K562 (cell line): ENCODE measurements around the gene FBXO28. TPM values are rescaled to one million over a fixed set of nuclear protein-coding genes. Genes with fewer than 3 reads are reported as not detected.
A peak's percentile ranks its signal among the peaks of the same experiment; 100 is the strongest.

ENCODE experiments used
- ATAC-seq: fragments of 200-7000 bp; cut with Tn5 transposase; 3 replicates; pipeline ENCODE4 v1.9.1; 2020; ENCODE audit warnings: moderate library complexity
- BruUV-seq: library from RNA; stranded (reverse); fragments of 400-500 nt; replicated peaks from 2 replicates; lab custom pipeline; 2021; lab: Mats Ljungman, UMichigan
- CTCF ChIA-PET: fragments of 300-600 bp; formaldehyde crosslinking; extraction: SDS; loops from one replicate; lab custom pipeline; 2021; ENCODE audit warnings: low intra/inter-chr PET ratio; lab: Yijun Ruan, JAX
- POLR2A ChIA-PET: fragments of 300-600, 350-650 bp; sonication (Branson Sonifier 250); formaldehyde crosslinking; extraction: SDS; loops from one replicate; lab custom pipeline; 2021; ENCODE audit warnings: antibody characterized with exemption, inconsistent platforms; lab: Yijun Ruan, JAX
- DNase-seq, 4 experiments: peaks; one replicate each; pipeline versions ENCODE4 v3.0.0 to v3.0.0-alpha.2; 2011 to 2018; ENCODE audit warnings: low spot score in 3 of 4, mixed read lengths in 3 of 4; ENCODE audit errors: extremely low read depth in 1 of 4
- FAIRE-seq: peaks from 2 replicates; lab custom pipeline; 2011; peaks lifted over from hg19 to GRCh38; lab: Jason Lieb, UNC
- H2AFZ ChIP-seq: 2 replicates; pipeline ENCODE4 v1.6.0; 2011; ENCODE audit warnings: low read depth, low read length, control low read depth, inconsistent platforms
- H3K27ac ChIP-seq: fragments of 200-600 bp; 3 replicates; pipeline ENCODE4 v1.8.0; 2011; ENCODE audit warnings: low read depth, mild to moderate bottlenecking, control low read depth, inconsistent platforms, low read length, moderate library complexity, mixed read lengths; ENCODE audit errors: extremely low read depth
- H3K27me3 ChIP-seq, 2 experiments: fragments of 300-600 bp in 1 of 2; 2 replicates in 1 of 2; 3 replicates in 1 of 2; pipeline versions ENCODE4 v1.6.0 to v1.8.0; 2011; ENCODE audit warnings: inconsistent platforms in 2 of 2, low read length in 2 of 2, mild to moderate bottlenecking in 1 of 2, mixed read lengths in 1 of 2, moderate library complexity in 1 of 2; ENCODE audit not compliant: control insufficient read depth in 2 of 2, insufficient read depth in 2 of 2
- H3K36me3 ChIP-seq: fragments of 300-600 bp; 3 replicates; pipeline ENCODE4 v1.8.0; 2011; ENCODE audit warnings: mild to moderate bottlenecking, low read length, inconsistent platforms; ENCODE audit not compliant: control insufficient read depth, insufficient read depth
- H3K4me1 ChIP-seq, 2 experiments: fragments of 200-600 bp in 1 of 2; replicated peaks in 1 of 2; 2 replicates in 1 of 2; 3 replicates in 1 of 2; pipeline versions ENCODE4 v1.5.1 to v1.8.0; 2011; ENCODE audit warnings: inconsistent platforms in 2 of 2, low read length in 2 of 2, mild to moderate bottlenecking in 1 of 2, mixed read lengths in 1 of 2, moderate library complexity in 1 of 2; ENCODE audit not compliant: control insufficient read depth in 2 of 2, insufficient read depth in 2 of 2
- H3K4me2 ChIP-seq: 2 replicates; pipeline ENCODE4 v1.6.1; 2011; ENCODE audit warnings: low read length, control low read depth, inconsistent platforms, mixed read lengths; ENCODE audit not compliant: insufficient read depth
- H3K4me3 ChIP-seq: fragments of 200-600 bp; sonication (generic), shearing (Covaris generic); 2 replicates; pipeline ENCODE4 v1.5.1; 2016; ENCODE audit warnings: control low read depth, inconsistent platforms
- H3K79me2 ChIP-seq: fragments of 200-600 bp; 3 replicates; pipeline ENCODE4 v1.8.0; 2011; ENCODE audit warnings: low read length, inconsistent platforms; ENCODE audit not compliant: control insufficient read depth, insufficient read depth
- H3K9ac ChIP-seq, 2 experiments: 2 replicates each; pipeline versions ENCODE4 v1.6.0 to v1.6.1; 2011; ENCODE audit warnings: low read depth in 2 of 2, low read length in 2 of 2, control low read depth in 1 of 2, inconsistent platforms in 1 of 2, mild to moderate bottlenecking in 1 of 2, mixed read lengths in 1 of 2; ENCODE audit not compliant: insufficient read depth in 1 of 2
- H3K9me1 ChIP-seq: one replicate; pipeline ENCODE4 v1.6.0; 2011; ENCODE audit warnings: inconsistent platforms, mild to moderate bottlenecking, low read length, moderate library complexity; ENCODE audit not compliant: control insufficient read depth, insufficient read depth
- H3K9me3 ChIP-seq: replicated peaks from 2 replicates; pipeline ENCODE4 v1.5.1; 2011; ENCODE audit warnings: low read depth, low read length, inconsistent platforms; ENCODE audit not compliant: control insufficient read depth, insufficient read depth
- H4K20me1 ChIP-seq: replicated peaks from 2 replicates; pipeline ENCODE4 v1.6.1; 2011; ENCODE audit warnings: low read length, inconsistent platforms, mixed read lengths; ENCODE audit not compliant: control insufficient read depth, insufficient read depth
- ARHGAP35 ChIP-seq: fragments of 450-650 bp; IDR thresholded peaks from 2 replicates; pipeline ENCODE4 v1.6.1; 2018; ENCODE audit not compliant: partially characterized antibody
- C11orf30 ChIP-seq: fragments of 450-650 bp; IDR thresholded peaks from 2 replicates; pipeline ENCODE4 v1.6.1; 2016; ENCODE audit warnings: low read depth, mild to moderate bottlenecking
- CREM ChIP-seq: IDR thresholded peaks from 2 replicates; pipeline ENCODE4 v1.6.1; 2014; ENCODE audit warnings: antibody characterized with exemption, low read depth
- MAFG ChIP-seq: fragments of 450-650 bp; conservative IDR thresholded peaks from 2 replicates; pipeline ENCODE4 v1.6.1; 2016; ENCODE audit warnings: missing genetic modification characterization, missing compliant biosample characterization
- NFATC3 ChIP-seq: fragments of 450-650 bp; IDR thresholded peaks from 2 replicates; pipeline ENCODE4 v1.6.1; 2017; ENCODE audit warnings: mild to moderate bottlenecking
- TEAD2 ChIP-seq: fragments of 450-650 bp; IDR thresholded peaks from 2 replicates; pipeline ENCODE4 v1.6.1; 2016; ENCODE audit warnings: missing genetic modification characterization, control low read depth, missing compliant biosample characterization
- WHSC1 ChIP-seq: IDR thresholded peaks from one replicate; pipeline ENCODE4 v1.6.1; 2012; ENCODE audit warnings: low read length, control low read depth, inconsistent platforms
- XRCC4 ChIP-seq: IDR thresholded peaks from one replicate; pipeline ENCODE4 v1.6.1; 2011; ENCODE audit not compliant: insufficient read depth, insufficient read length; ENCODE audit errors: extremely low read depth
- ZNF316 ChIP-seq: fragments of 450-650 bp; IDR thresholded peaks from 2 replicates; pipeline ENCODE4 v1.6.1; 2016
- ZNF707 ChIP-seq: fragments of 250-450 bp; sonication (Bioruptor Pico); conservative IDR thresholded peaks from 2 replicates; pipeline ENCODE4 v1.8.0; 2022; ENCODE audit warnings: inconsistent platforms, mild to moderate bottlenecking, moderate library complexity
- WGBS: fragments of 100-300 bp; shearing (Covaris generic); methylation state at CpG from one replicate; pipeline ENCODE4 v1.1.6; 2016; ENCODE audit warnings: low coverage, mixed read lengths; ENCODE audit not compliant: insufficient coverage; ENCODE audit errors: missing lambda C conversion rate; 5-methylcytosine and 5-hydroxymethylcytosine counted together
- in situ Hi-C: fragments of 300-500 bp; cut with MboI; formaldehyde crosslinking; loops from 4 replicates; pipeline ENCODE4 v1.15.0; 2018; ENCODE audit warnings: inconsistent platforms, mixed read lengths
- intact Hi-C: fragments of 100-400 bp; cut with micrococcal nuclease; formaldehyde crosslinking; loops from 2 replicates; pipeline ENCODE4 v1.14.2; 2022
- polyA plus RNA-seq, 8 experiments: library from polyadenylated mRNA; depleted of rRNA in 4 of 8; stranded (reverse) in 5 of 8; unstranded in 3 of 8; fragments of >200 nt; fragmentation: Nextera tagmentation in 2 of 8; fragmentation: Illumina TruSeq in 1 of 8; extraction: Ambion mirVana in 2 of 8; extraction: Trizol in 1 of 8; gene quantifications; 2 replicates each; pipeline versions ENCODE4 v1.2.1 to v1.2.3, GENCODE V29; 2011 to 2014; ENCODE audit warnings: inconsistent platforms in 1 of 8, missing spikeins in 1 of 8
- total RNA-seq, 7 experiments: library from RNA; depleted of rRNA in 6 of 7; stranded (reverse); fragments of >200 nt in 6 of 7; fragmentation: Illumina TruSeq in 2 of 7; extraction: Trizol in 2 of 7; gene quantifications; 2 replicates each; pipeline versions ENCODE4 v1.2.1 to v1.2.3, GENCODE V29; 2011 to 2021; ENCODE audit warnings: low replicate concordance in 1 of 7

Gene FBXO28
- total and polyA plus RNA-seq, 9 of the 15 experiments (the other 6 are each of a cell fraction or from before 2014, with no cell fraction given), result 4.1 to 34.8 (median 25.3) TPM

DNA sequence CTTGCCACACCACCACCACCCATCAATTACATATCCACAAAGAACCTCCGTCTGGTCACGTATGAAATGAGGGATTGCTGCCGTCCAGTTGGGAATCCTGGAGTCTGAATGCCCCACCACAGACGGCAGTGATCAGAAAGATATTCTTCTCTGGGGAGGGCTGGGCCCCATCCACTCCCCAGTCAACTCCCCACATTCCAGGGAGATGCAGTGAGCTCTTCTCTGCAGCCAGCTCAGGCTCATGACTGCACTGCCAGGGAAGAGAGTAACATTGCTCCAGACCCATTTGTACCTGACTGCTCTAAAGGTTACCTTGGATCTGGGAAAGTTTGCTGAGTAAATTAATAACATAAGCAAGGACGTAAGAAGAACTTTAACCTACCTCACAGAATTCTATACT is 87.5 kb downstream of the FBXO28 start:
- WGBS, result 51% methylated on average over 5 of the region's 5 CpGs
- intact Hi-C loops, result no loop called here
- POLR2A ChIA-PET, result interaction anchor here (0.6 to 1.0 kb wide), 3 partner anchors 9 to 281 kb away, joined by 3 to 5 read pairs (median 4); no protein-coding TSS in a partner anchor
- ATAC-seq, result no peak
- in situ Hi-C loops, result no loop called here
- Histone ChIP-seq H3K27ac (no peak overlapping the region), H3K9me1 (no peaks in the 10 kb centered on the region), H3K27me3 (no peaks in the 10 kb centered on the region), H4K20me1 (no peaks in the 10 kb centered on the region), H3K4me2 (no peak overlapping the region), H3K9me3 (no peaks in the 10 kb centered on the region), H2AFZ (no peak overlapping the region), H3K79me2 (no peaks in the 10 kb centered on the region), H3K36me3 (no peaks in the 10 kb centered on the region), H3K4me1 (peaks cover 4 to 13% of the 10 kb centered on the region in 2 experiments; a peak in 4 of 5 replicates), H3K4me3 (no peak overlapping the region), H3K9ac (no peak overlapping the region; a peak in 1 of 4 replicates)
- CTCF ChIA-PET, result interaction anchor here (0.6 kb wide), 1 partner anchor 252 kb away, joined by 4 read pairs; no protein-coding TSS in a partner anchor
- no peak for FAIRE-seq
- TF ChIP-seq ZNF707 (CRISPR knock-in tag), result no peak
- TF ChIP-seq TEAD2 (tag), result 0 out of 2 replicates have a peak, but pooled peaks have one; percentile 26
- BruUV-seq, result no TSS peak
- DNase-seq, result peak in 1 of 4 experiments; percentile 11

GRCh38 chr1:224201853-224202252 is 87.9 kb downstream of the FBXO28 start:
- no peak for TF ChIP-seq XRCC4
- TF ChIP-seq NFATC3, result no peak
- peak; percentile 38; the same call in 1 of the 2 replicates for TF ChIP-seq C11orf30
- peak; percentile 56 for TF ChIP-seq ZNF316
- TF ChIP-seq CREM, result no peak
- peak; percentile 51; the same call in 1 of the 2 replicates for TF ChIP-seq MAFG
- TF ChIP-seq WHSC1, result no peak
- no peak for TF ChIP-seq ARHGAP35
- Histone ChIP-seq H4K20me1 (no peaks in the 10 kb centered on the region), H3K9me3 (no peaks in the 10 kb centered on the region), H2AFZ (no peak overlapping the region), H3K4me2 (no peak overlapping the region), H3K9ac (no peak overlapping the region), H3K27ac (no peak overlapping the region), H3K36me3 (no peaks in the 10 kb centered on the region), H3K9me1 (no peaks in the 10 kb centered on the region), H3K79me2 (no peaks in the 10 kb centered on the region), H3K4me3 (no peak overlapping the region), H3K27me3 (no peaks in the 10 kb centered on the region), H3K4me1 (peaks cover 4 to 13% of the 10 kb centered on the region in 2 experiments; a peak in 4 of 5 replicates)
- CTCF ChIA-PET, result interaction anchor here (0.6 kb wide), 1 partner anchor 251 kb away, joined by 4 read pairs; no protein-coding TSS in a partner anchor
- POLR2A ChIA-PET, result interaction anchor here (0.6 to 1.0 kb wide), 3 partner anchors 8 to 281 kb away, joined by 3 to 5 read pairs (median 4); no protein-coding TSS in a partner anchor
- 72% methylated on average over 4 of the region's 4 CpGs for WGBS
- in situ Hi-C loops (no loop called here), intact Hi-C loops (no loop called here)
- ATAC-seq (no peak), DNase-seq (no peak), FAIRE-seq (no peak)
- BruUV-seq, result no TSS peak
